Activated naive CD8-positive, alpha-beta T cell treated with anti-CD3 and anti-CD28 coated beads, Interleukin-2, amount 50 U/mL, for 24 hours (primary cell): Measurements from ENCODE around the gene GLT8D2.

ENCODE experiments used
- ATAC-seq: fragments of 150-1000 bp; cut with Tn5 transposase; one replicate; pipeline ENCODE4 v1.10.0; 2021
- DNase-seq: peaks from one replicate; pipeline ENCODE4 v3.0.0; 2021
- H3K27ac Mint-ChIP-seq: one replicate; pipeline ENCODE4 v1.8.0; 2021; ENCODE audit warnings: mild to moderate bottlenecking, mixed read lengths
- H3K27me3 Mint-ChIP-seq: one replicate; pipeline ENCODE4 v1.8.0; 2021; ENCODE audit warnings: mixed read lengths
- H3K36me3 Mint-ChIP-seq: one replicate; pipeline ENCODE4 v1.8.0; 2021; ENCODE audit warnings: low read depth, mixed read lengths
- H3K4me1 Mint-ChIP-seq: one replicate; pipeline ENCODE4 v1.8.0; 2021; ENCODE audit warnings: mixed read lengths
- H3K4me3 Mint-ChIP-seq: one replicate; pipeline ENCODE4 v1.8.0; 2021; ENCODE audit warnings: mild to moderate bottlenecking, moderate library complexity, mixed read lengths
- H3K9me3 Mint-ChIP-seq: one replicate; pipeline ENCODE4 v1.8.0; 2021; ENCODE audit warnings: mixed read lengths

Gene GLT8D2

DNA sequence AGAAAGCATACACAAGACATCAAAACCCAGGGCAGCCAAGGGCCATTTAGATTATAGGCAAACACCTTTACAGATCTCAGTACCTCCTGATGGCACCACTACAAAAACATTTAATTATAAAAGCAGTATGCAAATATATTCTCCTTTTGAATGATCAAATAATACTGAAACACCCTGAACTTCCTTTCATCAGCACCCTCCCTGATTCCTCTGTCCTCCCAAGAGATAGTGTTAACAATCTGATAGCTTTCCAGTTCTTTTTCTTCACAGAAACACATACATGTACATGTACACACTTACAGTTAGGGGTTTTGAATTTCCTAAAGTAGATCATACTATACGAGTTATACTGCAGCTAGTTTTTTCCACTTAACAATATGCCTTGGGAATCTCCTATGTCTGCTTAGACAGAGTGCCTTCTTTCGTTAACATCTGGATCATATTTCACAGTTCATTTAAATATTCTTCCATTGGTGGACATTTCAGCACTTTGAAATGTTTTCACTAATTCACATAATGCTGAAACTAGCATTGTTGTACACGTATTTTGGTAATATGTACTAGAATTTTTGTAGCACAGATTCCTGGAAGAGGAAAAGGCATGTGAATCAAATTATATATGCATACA lies 49.1 kb downstream of the GLT8D2 start:
- no peaks in the 10 kb centered on the region for H3K4me1 Mint-ChIP-seq
- no peaks in the 10 kb centered on the region for H3K9me3 Mint-ChIP-seq
- H3K36me3 Mint-ChIP-seq, result no peaks in the 10 kb centered on the region
- H3K27ac Mint-ChIP-seq, result no peak overlapping the region
- no peak overlapping the region for H3K4me3 Mint-ChIP-seq
- H3K27me3 Mint-ChIP-seq, result peaks cover 34% of the 10 kb centered on the region
- no peak for ATAC-seq
- DNase-seq, result no peak

DNA sequence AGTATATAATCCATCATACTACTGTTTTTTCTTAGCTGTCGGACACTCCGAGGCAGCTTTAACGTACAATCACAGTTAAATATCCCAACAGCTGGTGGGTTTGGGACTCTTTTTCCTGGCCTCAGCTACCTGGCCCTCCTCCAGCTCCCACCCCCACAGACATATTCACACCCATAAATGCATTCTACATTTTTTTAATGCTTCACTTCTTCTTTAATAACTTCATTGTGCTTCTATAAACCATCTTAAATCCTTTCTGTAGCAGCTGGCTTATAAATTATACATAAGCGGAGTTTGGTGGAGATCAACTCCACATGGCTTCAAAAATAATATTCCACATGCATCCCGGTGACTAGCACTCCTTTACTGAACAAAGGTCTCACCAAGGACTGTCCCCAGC lies 51.0 kb downstream of the GLT8D2 start:
- DNase-seq (no peak), ATAC-seq (no peak)

DNA sequence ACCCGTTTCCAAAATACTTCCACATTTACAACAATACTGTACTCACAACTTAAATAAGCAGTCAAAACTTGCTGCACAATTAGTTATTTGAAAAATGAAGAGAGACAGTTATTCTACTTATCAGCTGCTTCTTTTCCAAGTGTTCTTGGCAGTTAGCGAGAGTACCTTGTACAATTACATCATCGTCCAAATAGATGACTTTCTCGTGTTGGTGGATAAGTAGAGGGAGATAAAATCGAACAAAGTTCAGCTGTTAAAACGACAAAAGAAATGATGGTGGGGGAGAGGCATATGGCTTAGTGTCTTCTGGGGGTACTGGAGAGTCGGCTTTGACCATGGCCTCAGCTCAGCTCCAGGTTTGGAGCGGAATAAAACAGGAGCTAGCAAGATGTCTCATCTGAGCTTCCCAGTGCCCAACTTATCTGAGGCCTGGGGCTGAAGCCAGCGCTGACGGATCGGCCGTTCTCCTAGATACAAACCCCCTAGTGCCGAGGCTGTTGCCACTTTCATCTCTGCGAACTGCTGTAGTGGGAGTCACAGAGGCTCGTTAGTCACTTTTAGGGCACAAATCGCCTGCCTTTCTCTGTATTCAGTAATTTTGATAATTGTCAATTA lies 52.6 kb downstream of the GLT8D2 start:
- Mint-ChIP-seq H3K27ac (no peak overlapping the region), H3K4me1 (no peaks in the 10 kb centered on the region), H3K9me3 (no peaks in the 10 kb centered on the region), H3K36me3 (no peaks in the 10 kb centered on the region), H3K4me3 (no peak overlapping the region), H3K27me3 (peaks cover 13% of the 10 kb centered on the region)
- ATAC-seq, result no peak
- DNase-seq, result no peak

More for the DNA sequence above, 51.0 kb downstream of the GLT8D2 start:
- H3K4me3 Mint-ChIP-seq, result no peak overlapping the region
- no peak overlapping the region for H3K27ac Mint-ChIP-seq
- no peaks in the 10 kb centered on the region for H3K4me1 Mint-ChIP-seq
- no peaks in the 10 kb centered on the region for H3K36me3 Mint-ChIP-seq
- H3K27me3 Mint-ChIP-seq, result peaks cover 23% of the 10 kb centered on the region
- no peaks in the 10 kb centered on the region for H3K9me3 Mint-ChIP-seq

DNA sequence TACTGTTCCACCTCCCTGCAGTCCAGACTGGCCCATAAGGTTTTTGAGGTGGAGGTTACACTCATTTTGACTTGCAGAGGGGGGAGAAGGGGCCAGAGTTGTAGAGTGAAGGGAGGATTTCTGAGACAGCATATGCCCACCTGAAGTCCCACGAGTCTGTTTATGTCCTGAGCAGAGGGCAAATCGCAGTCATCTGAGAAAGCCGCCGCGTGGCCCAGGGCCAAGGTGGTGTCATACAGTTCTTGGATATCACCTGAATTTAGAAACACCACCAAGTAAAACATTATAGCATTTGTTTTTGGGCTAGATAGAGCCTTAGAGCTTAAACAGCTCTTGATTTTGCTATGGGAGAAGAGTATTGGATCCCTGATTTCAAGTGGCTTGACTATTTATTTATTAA lies 53.4 kb downstream of the GLT8D2 start:
- H3K36me3 Mint-ChIP-seq, result no peaks in the 10 kb centered on the region
- no peak overlapping the region for H3K27ac Mint-ChIP-seq
- H3K4me1 Mint-ChIP-seq, result no peaks in the 10 kb centered on the region
- H3K4me3 Mint-ChIP-seq, result no peak overlapping the region
- ATAC-seq (no peak), DNase-seq (no peak)
- H3K9me3 Mint-ChIP-seq, result no peaks in the 10 kb centered on the region
- peaks cover 13% of the 10 kb centered on the region for H3K27me3 Mint-ChIP-seq

DNA sequence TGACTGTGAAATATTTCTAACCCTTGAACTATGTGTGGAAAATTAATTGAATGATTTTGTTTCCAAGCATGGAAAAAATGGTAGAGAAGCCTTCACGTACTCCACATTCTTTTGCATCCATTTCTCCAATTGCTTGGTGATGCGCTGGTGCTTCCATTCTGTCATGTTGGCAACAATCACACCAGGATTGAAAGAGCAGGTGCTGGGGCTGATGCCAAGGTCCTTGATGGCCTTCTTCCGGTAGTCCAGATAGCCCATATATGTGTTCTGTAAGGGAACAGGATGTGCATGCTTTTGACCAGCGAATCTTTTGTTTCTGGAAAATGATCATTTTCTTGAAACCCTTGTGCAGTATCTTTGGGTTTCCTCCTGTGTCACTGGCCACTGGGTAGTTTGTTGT lies 55.8 kb downstream of the GLT8D2 start:
- Mint-ChIP-seq H3K4me3 (no peak overlapping the region), H3K36me3 (peaks cover 5% of the 10 kb centered on the region), H3K27ac (no peak overlapping the region), H3K9me3 (no peaks in the 10 kb centered on the region), H3K27me3 (peaks cover 5% of the 10 kb centered on the region), H3K4me1 (no peaks in the 10 kb centered on the region)
- no peak for ATAC-seq
- DNase-seq, result no peak

DNA sequence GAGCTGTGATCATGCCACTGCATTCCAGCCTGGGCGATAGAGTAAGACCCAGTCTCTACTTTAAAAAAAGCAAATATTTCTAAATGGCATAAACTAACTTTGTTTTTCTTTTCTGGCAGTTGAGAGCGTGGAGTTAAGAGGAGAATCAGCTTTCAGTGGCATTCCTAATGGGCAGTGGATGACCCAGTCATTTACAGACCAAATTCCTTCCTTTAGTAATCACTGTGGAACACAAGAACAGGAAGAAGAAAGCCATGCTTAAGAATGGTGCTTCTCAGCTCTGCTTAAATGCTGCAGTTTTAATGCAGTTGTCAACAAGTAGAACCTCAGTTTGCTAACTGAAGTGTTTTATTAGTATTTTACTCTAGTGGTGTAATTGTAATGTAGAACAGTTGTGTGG lies 63.2 kb downstream of the GLT8D2 start:
- H3K4me1 Mint-ChIP-seq, result no peaks in the 10 kb centered on the region
- H3K4me3 Mint-ChIP-seq, result no peak overlapping the region
- no peaks in the 10 kb centered on the region for H3K27me3 Mint-ChIP-seq
- ATAC-seq, result no peak
- H3K9me3 Mint-ChIP-seq, result no peaks in the 10 kb centered on the region
- no peak for DNase-seq
- no peak overlapping the region for H3K27ac Mint-ChIP-seq
- H3K36me3 Mint-ChIP-seq, result peaks cover 35% of the 10 kb centered on the region

DNA sequence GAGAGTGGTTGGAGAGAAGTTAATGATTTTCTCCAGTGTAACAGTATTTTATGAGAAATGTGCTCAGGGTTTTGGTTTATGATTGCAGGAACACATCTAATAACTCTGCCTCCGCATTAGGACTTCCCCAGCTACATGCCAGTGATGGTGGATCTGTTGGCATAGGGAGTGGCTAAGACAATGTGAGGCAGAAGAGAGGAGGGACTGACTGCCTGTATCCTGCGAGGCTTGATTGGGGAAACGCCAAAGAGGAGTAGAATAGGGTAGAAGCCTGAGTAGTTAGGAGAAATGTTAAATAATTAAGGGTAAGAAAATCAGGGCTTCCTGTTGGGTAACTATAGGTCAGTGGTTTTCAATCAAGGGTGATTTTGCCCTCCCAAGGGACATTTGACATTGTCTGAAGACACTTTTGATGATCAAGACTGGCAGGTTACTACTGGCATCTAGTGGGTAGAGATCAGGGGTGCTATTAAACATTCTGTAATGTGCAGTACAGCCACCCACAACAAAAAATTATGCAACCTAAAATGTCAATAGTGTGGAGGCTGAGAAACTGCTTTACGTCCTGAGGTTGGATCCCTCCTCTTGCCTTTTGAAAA lies 71.5 kb downstream of the GLT8D2 start:
- ATAC-seq (no peak), DNase-seq (no peak)
- Mint-ChIP-seq H3K9me3 (no peaks in the 10 kb centered on the region), H3K27ac (peak overlapping the region; percentile 28), H3K4me1 (peaks cover 11% of the 10 kb centered on the region), H3K36me3 (peaks cover 49% of the 10 kb centered on the region), H3K27me3 (no peaks in the 10 kb centered on the region), H3K4me3 (no peak overlapping the region)

DNA sequence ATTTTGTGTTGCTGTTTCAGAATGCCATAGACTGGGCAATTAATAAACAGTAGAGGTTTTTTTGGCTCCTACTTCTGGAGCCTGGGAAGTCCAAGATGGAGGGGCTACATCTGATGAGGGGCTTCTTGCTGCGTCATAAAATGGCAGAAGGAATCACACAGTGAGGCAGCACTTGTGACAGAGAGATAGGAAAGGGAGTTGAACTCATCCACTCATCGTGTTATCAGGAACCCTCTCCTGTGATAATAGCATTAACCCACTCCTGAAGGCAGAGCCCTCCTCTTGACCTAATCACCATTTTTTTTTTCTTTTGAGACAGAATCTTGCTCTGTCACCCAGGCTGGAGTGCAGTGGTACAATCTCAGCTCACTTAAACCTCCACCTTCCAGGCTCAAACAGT lies 74.6 kb downstream of the GLT8D2 start:
- Mint-ChIP-seq H3K9me3 (no peaks in the 10 kb centered on the region), H3K4me3 (no peak overlapping the region), H3K27me3 (no peaks in the 10 kb centered on the region), H3K4me1 (peaks cover 33% of the 10 kb centered on the region), H3K36me3 (peaks cover 50% of the 10 kb centered on the region), H3K27ac (no peak overlapping the region)
- DNase-seq, result no peak
- ATAC-seq, result no peak

DNA sequence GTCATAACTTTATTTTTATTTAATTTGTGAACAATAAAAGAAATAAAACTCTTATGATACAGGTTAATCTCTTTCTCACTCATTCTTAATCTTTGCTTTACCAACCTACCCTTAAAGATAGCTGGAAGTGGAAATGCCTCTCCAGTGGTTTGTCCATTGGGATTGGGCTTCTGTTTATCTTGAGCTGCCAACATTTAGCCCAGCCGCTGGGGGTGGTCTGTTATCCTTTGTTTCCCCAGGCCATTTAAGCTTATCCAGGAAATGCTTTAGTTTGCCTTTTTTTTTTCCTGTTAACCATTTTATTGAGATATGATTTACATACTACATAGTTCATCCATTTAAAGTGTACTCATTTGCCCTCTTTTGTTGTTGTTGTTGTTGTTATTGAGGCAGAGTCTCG lies 76.1 kb downstream of the GLT8D2 start:
- ATAC-seq (no peak), DNase-seq (no peak)
- no peaks in the 10 kb centered on the region for H3K9me3 Mint-ChIP-seq
- peaks cover 44% of the 10 kb centered on the region for H3K4me1 Mint-ChIP-seq
- H3K27ac Mint-ChIP-seq, result no peak overlapping the region
- H3K36me3 Mint-ChIP-seq, result peaks cover 46% of the 10 kb centered on the region
- no peak overlapping the region for H3K4me3 Mint-ChIP-seq
- no peaks in the 10 kb centered on the region for H3K27me3 Mint-ChIP-seq

DNA sequence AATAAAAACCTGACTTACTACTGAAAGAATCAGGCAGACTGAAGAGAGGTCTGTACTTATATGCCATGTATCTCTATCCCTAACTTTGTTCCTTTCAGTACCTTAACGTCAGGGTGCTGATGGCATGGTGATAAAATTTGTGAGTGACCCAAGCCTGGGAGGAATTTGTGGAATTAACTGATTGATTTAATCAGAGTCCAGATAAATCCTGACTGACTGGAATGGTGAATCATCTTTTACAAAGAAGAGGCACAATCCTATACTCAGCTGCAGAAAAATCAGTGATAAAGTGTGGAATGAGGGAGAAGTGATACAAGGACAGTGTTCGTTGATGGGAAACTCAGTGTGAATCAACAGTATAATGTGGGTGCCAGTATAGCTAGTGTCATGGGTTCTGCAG lies 80.6 kb downstream of the GLT8D2 start:
- no peak for ATAC-seq
- H3K36me3 Mint-ChIP-seq, result peaks cover 48% of the 10 kb centered on the region
- H3K4me3 Mint-ChIP-seq, result peak overlapping the region; percentile 37
- no peaks in the 10 kb centered on the region for H3K9me3 Mint-ChIP-seq
- no peak overlapping the region for H3K27ac Mint-ChIP-seq
- H3K27me3 Mint-ChIP-seq, result no peaks in the 10 kb centered on the region
- peaks cover 69% of the 10 kb centered on the region for H3K4me1 Mint-ChIP-seq
- DNase-seq, result no peak

DNA sequence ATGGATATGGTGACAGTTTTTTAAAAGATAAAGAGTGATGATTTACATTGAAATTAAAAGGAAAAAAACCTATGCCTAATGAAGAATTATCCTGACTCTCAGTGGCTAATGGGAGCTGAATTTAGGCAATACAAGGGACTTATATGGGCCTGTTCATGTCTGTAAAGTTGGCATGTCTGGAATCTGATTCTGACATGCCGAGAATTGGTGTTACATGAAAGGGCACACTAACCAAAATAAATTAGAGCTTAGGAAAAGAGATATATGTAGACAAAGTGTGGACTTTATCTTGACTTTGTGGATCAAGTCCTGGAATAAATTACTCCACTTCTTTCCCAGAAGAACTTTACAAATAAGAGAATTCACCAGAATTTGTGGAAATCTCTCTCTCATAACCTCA lies 83.3 kb downstream of the GLT8D2 start:
- Mint-ChIP-seq H3K27me3 (no peaks in the 10 kb centered on the region), H3K4me3 (peak overlapping the region; percentile 99), H3K27ac (peak overlapping the region; percentile 98), H3K4me1 (peaks cover 66% of the 10 kb centered on the region), H3K36me3 (peaks cover 42% of the 10 kb centered on the region), H3K9me3 (no peaks in the 10 kb centered on the region)
- DNase-seq (no peak), ATAC-seq (no peak)

DNA sequence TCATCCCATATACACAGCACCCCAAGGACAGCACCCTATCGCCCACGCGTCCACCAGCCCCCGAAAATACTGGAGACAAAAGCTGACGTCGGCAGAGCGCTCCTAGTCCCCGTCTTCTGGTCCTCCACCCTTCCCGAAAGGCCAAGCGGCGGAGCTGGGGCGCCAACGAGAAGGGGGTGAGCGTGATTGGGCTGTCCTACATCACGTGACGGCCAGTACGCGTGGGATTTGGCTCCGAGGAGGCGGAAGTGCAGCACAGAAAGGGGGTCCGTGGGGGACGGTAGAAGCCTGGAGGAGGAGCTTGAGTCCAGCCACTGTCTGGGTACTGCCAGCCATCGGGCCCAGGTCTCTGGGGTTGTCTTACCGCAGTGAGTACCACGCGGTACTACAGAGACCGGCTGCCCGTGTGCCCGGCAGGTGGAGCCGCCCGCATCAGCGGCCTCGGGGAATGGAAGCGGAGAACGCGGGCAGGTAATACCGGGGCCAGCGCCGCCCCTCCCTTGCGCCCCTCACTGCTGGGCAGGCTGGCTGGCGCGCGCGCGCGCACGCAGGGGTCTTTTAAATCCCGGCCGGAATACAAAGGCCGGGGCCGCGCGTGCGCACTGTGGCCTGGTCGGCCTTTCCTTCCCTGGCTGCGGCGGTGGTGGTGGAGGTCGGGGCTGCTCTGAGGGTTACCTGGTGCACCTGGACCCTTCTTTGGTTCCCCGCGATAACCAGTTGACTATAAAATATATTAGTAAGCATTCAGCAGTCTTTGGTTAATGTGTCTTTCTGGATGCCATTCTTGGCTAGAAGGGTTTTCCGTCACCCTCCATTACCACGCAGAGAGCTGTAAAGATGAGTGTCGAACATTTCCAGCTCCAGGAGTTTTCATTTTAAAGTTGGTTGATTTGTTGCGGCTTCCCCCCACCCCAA lies 84.1 kb downstream of the GLT8D2 start, which contains the start of gene TDG:
TSS of gene TDG (plus strand) at position 283 of the 915 bp plus-strand sequence. CDS start at position 449, 166 bp downstream.
- DNase-seq (peak; percentile 96), ATAC-seq (peak; percentile 95)
- Mint-ChIP-seq H3K27me3 (no peaks in the 10 kb centered on the region), H3K9me3 (no peaks in the 10 kb centered on the region), H3K4me1 (peaks cover 58% of the 10 kb centered on the region), H3K27ac (peak within 1 kb of the TSS; percentile 98), H3K36me3 (peaks cover 38% of the 10 kb centered on the region), H3K4me3 (peak within 1 kb of the TSS; percentile 99)

DNA sequence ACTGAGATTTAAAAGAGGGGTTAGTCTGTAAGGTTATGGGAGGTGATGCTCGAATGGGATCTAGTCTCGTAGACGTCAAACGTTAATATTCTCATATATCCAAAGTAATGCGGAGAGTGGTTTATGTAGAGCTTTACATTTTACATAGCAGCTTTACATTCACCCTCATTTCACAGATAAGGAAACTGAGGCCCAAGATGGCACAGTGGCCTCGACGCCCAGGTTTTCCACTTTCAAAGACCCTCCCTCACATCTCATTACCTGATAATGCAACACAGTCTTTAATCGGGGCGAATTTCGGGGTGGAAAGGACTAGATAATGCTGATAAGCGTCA lies 84.8 kb downstream of the GLT8D2 start:
- Mint-ChIP-seq H3K4me1 (peaks cover 57% of the 10 kb centered on the region), H3K27me3 (no peaks in the 10 kb centered on the region), H3K9me3 (no peaks in the 10 kb centered on the region), H3K4me3 (peak overlapping the region; percentile 99), H3K36me3 (peaks cover 37% of the 10 kb centered on the region), H3K27ac (peak overlapping the region; percentile 98)
- ATAC-seq (no peak), DNase-seq (no peak)

DNA sequence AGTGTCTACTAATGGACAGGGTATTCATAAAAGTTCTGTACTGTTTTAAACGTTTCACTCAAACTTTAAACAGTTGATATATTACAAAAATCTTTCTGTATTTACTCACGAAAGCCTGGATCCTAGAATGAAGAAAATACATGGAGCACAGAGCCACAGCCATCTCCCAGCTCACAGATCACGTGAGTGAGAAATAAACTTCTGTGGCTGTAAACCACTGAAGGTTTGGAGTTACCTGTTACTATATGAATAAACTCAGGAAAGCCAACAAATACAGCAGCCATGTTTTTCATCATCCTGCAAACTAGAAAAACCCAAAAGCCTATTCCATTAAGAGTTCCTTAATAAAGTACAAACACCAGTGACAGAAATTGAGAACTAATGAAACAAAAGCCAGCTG lies 85.2 kb downstream of the GLT8D2 start:
- Mint-ChIP-seq H3K9me3 (no peaks in the 10 kb centered on the region), H3K36me3 (peaks cover 37% of the 10 kb centered on the region), H3K4me3 (peak overlapping the region; percentile 99), H3K27me3 (no peaks in the 10 kb centered on the region), H3K27ac (peak overlapping the region; percentile 98), H3K4me1 (peaks cover 56% of the 10 kb centered on the region)
- DNase-seq (no peak), ATAC-seq (no peak)
